ENCODE results near the gene RPL38.

RPL38 gene

DNA sequence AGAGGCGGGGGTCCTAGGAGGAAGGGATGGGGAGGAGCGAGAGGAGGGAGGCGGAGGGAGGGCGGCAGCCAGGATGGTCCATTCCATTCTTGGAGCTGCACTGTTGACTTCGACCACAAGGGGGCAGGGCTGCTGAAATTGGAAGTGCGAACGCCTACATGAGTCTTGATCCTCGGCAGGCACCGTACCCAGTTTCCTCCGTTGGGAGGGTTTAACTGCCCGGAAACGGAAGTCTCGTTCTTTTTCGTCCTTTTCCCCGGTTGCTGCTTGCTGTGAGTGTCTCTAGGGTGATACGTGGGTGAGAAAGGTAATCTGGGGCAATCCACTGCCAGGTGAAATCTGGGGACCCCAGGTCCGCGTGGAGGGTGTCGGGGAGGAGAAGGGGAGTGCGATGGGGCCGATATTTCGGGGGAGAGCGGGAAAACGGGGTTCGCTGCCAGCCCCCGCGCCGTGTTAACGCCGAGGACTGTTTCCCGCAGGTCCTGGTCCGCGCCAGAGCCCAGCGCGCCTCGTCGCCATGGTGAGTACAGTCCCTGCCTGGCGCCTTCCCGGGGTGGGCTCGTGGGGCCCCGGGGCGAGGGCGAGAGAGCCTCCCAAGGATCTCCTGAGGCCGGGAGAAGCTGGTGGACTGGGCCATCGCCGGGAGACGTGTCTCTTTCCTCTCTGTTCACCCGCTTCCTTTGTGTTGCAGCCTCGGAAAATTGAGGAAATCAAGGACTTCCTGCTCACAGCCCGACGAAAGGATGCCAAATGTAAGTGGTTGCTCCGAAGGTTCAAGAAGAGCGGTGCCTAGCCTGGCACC is at the start of gene RPL38:
RPL38 (plus strand) TSS at position 240 of the 802 bp plus-strand sequence; CDS start at position 518, 278 bp downstream.
- DNase-seq = peak; percentile 96 to 98

GRCh38 chr17:74153821-74154430 is 49.6 kb upstream of the RPL38 start:
- no peak for DNase-seq

- no peak for DNase-seq
Measured at GRCh38 chr17:74156878-74157277, 46.6 kb upstream of the RPL38 start.

DNA sequence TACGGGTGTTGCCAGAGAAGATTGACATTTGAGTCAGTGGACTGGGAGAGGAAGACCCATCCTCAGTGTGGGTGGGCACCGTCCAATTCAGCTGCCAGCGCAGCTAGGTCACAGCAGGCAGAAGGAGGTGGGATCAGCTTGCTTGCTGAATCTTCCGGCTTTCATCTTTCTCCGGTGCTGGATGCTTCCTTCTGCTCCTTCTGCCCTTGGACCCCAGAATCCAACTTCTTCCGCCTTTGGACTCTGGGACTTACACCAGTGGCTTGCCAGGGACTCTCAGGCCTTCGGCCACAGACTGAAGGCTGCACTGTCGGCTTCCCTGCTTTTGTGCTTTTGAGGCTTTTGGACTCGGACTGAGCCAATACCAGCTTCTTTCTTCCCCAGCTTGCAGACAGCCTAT is 46.1 kb upstream of the RPL38 start:
- DNase-seq = no peak

GRCh38 chr17:74158761-74159160 is 44.7 kb upstream of the RPL38 start:
- no peak for DNase-seq

DNA sequence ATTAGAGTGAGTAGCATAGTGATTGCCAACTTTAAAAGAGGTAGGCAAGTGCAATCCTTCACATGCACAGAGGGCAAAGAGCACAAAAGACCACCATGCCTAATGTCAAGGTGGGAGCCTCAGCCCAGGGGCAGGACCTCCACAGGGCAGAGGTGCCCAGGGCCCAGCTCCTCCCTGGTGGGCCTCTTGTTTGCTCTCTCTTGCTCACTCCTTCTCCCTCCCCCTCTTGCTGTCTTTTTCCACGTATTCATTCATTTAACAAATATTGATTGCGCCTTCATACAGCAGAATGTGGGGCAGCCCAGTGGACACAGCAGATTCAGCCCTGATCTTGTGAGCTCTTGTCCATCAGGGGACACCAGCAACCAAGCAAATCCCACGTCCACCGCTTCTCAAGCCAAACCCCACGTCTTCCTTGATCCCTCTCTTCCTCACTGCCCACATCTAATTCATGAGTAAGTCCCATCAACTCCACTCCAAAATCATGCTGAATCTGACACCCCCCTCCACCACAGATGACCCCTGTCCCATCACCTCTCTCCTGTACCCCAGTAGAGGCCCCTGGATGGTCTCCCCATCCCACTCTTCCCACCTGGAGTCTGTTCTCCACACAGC is 44.1 kb upstream of the RPL38 start:
- no peak for DNase-seq

DNA sequence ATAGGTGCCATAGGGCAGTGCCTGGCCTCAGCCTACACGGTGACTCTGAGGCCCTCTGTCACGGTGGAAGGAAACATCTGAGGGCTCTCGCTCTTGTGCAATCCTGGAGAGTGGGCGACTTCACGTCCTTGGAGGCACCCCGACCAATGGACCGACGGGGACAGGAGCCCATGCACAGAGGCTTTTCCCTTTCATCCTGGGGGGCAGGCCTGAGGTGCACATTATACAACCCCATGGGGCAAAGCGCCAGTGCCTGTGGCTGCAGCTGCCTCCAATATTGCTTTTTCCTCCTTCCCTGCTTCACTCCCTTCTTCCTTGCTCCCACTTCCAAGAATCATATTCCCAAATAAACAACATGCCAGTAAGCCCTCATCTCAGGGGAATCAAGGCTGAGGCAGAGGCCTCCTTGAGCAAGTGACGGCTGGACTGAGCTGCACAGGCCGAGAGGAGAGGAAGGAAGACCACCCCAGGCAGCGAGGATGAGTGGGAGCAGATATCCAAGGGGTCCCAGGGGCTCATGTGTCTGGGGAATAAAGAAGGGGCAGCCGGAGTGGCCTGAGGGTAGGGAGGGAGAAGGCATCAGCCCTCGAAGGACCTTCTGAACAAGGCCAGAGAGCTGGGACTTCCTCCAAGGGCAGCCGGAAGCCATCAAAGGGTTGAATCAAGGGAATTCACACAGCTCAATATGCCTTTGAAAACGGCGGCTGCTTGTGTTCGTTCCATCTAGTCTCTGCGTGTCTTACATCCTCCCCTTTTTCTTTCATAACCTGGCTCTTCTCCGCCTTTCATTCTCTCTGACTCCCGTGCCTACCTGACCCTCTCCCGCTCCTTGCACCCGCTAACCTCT is 42.6 kb upstream of the RPL38 start:
- no peak for DNase-seq

DNA sequence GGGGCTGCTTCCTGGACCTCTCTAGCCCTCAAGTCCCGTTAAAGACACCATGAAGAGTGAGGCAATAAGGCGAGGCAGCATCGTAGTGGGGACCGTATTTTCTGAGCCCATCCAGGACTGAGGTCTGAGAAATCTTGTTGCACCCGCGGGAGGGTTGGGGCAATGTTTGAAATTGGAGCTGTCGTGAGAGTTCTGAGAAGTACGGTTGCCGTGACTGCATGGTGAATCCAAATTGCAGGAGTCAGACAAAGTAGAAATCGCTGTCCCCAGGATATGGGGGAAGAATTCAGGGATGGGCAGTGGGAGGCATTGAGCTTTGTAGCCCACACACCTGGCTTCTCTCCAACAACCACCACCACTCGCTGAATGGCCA is 42.0 kb upstream of the RPL38 start:
- DNase-seq = no peak

DNA sequence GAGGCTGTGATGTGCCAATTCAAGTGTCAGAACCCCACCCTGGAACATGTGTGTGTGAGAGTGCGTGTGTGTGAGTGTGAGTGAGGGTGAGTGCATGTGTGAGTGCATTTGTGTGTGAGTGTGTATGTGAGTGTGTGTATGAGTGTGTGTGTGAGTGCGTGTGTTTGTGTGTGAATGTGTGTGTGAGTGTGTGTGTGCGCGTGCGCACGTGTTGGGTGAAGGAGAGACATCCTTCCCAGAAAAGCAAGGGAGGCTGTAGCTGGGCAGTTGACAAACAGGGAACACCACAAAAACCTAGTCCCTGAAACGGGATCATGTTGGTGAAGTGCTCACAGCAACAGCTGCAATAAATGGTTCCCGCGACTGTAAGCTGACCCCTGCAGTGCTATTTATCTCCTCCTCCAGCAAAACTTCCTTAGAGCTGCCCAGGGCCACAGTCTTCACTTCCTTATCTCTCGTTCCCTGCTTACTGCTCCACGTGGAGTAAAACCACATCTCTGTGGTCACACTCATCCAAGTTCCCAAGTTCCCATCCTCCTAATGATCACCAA is 40.1 kb upstream of the RPL38 start:
- DNase-seq = no peak

- no peak for DNase-seq
Measured at GRCh38 chr17:74163836-74164235, 39.6 kb upstream of the RPL38 start.

GRCh38 chr17:74164446-74165045 is 38.9 kb upstream of the RPL38 start:
- no peak for DNase-seq

- DNase-seq = no peak
Measured at GRCh38 chr17:74165797-74166365, 37.6 kb upstream of the RPL38 start.

DNA sequence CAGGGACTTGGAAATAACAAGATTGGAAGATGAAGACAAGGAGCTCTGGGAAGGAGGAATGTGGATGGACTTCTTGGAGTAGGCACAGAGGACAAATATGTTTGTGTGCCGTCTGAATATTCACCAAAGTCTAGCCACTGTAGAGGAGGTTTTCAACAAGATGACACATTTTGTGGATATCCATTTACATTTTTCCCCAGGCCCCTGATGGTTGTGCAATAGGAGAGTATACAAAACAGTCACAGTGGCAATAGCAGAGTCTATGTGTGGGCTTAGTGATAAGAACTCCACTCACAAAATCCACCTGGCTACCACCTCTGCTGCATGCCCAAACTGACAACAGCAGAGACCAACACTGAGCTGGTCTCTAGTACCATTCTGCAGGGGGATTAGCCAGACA is 32.6 kb upstream of the RPL38 start:
- DNase-seq = no peak

DNA sequence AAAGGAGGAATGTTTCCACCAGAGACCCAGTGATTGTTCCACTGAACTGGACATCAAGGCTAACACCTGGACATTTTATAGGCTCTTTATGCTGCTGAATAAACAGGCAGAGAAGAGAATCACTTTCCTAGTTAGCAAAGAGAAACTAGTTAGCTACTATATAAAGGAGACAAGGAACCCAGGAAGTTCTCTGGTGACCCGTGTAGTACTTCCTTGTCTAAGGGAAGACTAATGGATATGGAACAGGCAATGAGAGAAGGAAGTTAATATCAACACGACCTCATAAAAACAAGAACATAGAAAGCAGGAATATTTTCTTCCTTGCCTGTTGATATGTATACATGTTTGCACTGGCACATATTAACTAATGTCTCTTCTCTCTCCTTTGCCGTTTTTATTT is 30.8 kb upstream of the RPL38 start:
- no peak for DNase-seq

GRCh38 chr17:74176546-74177001 is 26.9 kb upstream of the RPL38 start:
- DNase-seq = peak; percentile 49 to 65

DNA sequence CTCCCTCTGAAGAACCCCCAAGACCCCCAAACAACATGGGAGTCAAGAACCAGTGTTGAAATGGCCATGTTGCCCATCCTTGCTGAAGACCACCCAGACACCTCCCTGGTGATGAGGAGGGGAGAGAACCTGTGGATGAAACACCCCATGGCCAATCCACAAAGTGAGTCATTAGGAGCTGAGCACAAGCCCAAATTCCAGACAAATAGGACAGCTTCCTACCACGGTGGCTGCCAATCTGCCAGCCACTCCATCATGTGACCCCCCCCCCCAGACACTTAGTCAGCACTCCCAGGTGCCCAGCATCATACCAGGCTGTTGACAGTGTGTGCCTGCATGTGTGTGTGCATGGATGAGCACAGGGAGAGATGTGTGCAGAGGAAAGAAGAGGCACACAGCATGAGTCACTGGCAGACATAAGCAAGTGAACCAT is 26.4 kb upstream of the RPL38 start:
- no peak for DNase-seq

GRCh38 chr17:74179576-74179975 is 23.9 kb upstream of the RPL38 start:
- no peak for DNase-seq

DNA sequence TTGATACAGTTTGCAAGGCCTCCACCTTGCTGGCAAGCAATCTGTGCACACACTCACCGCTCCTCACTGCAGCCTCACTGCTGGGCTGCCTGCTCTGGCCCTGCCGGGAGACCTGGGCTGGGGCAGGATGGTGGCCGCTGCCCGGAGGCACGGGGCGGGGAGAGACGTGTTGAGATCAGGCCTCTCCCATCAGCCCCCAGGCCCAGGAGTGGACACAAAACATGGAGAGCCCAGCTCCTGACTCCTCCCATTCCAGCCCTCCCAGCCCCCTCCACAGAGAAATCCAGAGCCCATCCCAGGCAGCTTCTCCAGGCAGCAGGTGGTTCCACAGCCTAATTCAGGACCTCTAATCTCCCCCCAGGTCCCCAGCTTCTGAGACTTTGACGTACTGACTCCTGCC is 23.1 kb upstream of the RPL38 start:
- DNase-seq = no peak

DNA sequence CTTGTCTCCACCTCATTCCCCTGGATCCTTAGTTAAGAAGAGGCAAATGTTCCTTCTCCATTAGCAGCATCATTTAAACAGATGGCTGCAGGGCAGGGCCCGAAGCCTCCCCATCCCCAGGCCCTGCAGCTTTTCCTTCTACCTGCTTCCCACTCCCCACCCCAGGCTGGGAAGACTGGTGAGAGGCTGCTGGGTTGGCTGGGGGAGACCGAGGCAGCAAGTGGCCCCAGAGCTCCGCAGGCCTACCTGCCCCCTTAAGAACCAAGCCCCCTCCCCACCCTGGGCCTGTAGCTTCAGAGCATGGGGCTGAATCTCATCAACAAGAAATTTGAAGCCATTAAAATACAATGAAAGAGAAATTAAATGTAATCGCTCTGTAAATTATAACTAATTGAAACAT is 22.1 kb upstream of the RPL38 start:
- no peak for DNase-seq

DNA sequence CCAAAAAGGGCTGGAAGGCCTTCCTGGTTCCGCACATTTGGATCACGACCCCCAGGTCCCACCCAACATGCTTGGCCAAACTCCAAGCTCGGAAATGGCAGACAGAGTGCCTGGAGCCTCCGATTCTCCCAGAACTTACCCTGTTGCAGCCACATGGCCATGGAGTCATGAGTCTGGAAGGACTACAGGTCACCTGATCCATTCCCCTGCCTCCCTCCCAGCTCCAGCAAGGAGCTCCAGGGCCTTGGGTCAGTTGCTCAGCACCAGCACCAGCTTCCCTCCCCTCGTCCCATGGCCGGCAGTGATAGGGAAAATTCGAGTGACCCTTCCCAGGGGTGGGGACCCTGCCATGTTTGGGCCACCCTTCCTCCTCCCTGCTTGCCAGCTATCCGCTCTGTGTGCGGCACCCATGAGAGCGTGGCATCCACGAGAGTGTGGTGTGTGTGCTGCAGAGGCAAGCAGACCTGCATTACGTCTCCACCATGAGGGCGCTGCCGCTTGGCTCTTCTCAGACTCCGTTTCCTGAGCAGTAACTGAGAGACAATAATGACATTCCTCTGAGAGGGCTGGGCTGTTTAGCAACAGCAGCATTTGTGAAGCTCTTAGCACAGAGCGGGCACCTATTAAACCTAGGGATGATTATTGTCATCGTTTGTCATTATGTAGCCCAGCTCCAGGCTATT is 21.3 kb upstream of the RPL38 start:
- DNase-seq = no peak

DNA sequence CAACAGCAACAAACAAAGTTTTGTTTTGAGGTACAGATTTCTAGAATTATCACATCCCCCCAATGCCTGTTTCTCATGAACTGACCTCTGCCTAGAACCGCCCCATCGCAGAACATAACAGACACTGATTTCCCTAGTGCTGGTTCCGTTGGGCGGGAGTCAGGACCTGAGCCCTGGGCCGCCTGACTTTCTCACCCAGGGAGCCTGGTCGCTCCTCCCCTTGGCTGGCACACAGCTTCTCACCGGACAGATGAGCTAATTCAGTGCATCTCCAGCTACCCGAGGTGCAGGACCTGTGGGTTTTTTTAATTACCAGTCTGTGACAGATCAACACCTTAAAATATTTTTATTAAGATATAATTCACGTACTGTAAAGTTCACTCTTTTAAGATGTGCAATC is 20.1 kb upstream of the RPL38 start:
- DNase-seq = no peak
